Tibial nerve (tissue), 4 donors: ENCODE data around the gene ARHGAP6. TPM values are rescaled to one million over a fixed set of nuclear protein-coding genes. Genes with fewer than 3 reads are reported as not detected.

Experiments
- DNase-seq, 2 donors: peaks; one replicate each; pipeline ENCODE4 v3.0.0-alpha.2; 2019; ENCODE audit warnings: low spot score in 2 of 2
- H3K27ac ChIP-seq, 4 donors: fragments of 200-600 bp; sonication (generic) in 3 of 4; one replicate each; pipeline ENCODE4 v1.5.1; 2017 to 2019; ENCODE audit warnings: mild to moderate bottlenecking in 1 of 4
- H3K27me3 ChIP-seq, 2 donors: fragments of 200-600 bp; sonication (generic) in 1 of 2; one replicate each; pipeline versions ENCODE4 v1.5.1 to v1.6.0; 2017 to 2019
- H3K36me3 ChIP-seq, 3 donors: fragments of 200-600 bp; sonication (generic); one replicate each; pipeline ENCODE4 v1.5.1; 2018 to 2019
- H3K4me1 ChIP-seq, 4 donors: fragments of 200-600 bp; sonication (generic) in 3 of 4; one replicate each; pipeline ENCODE4 v1.5.1; 2017 to 2019
- H3K4me3 ChIP-seq, 4 donors: fragments of 200-600 bp; sonication (generic) in 3 of 4; one replicate each; pipeline ENCODE4 v1.5.1; 2017 to 2019; ENCODE audit warnings: mild to moderate bottlenecking in 1 of 4, moderate library complexity in 1 of 4
- H3K9me3 ChIP-seq, 4 donors: fragments of 200-600 bp; sonication (generic) in 3 of 4; one replicate each; pipeline ENCODE4 v1.5.1; 2017 to 2019
- EP300 ChIP-seq, 2 donors: sonication (generic); formaldehyde crosslinking; IDR thresholded peaks; one replicate each; pipeline ENCODE4 v1.6.1; 2017; ENCODE audit warnings: antibody characterized with exemption in 2 of 2, mild to moderate bottlenecking in 1 of 2
- POLR2A ChIP-seq, 2 donors: fragments of 450-650 bp; IDR thresholded peaks; one replicate each; pipeline ENCODE4 v1.6.1; 2017; ENCODE audit warnings: antibody characterized with exemption in 2 of 2, mild to moderate bottlenecking in 2 of 2, moderate library complexity in 2 of 2
- WGBS, 2 donors: methylation state at CpG; one replicate each; pipeline ENCODE4 v1.1.5; 2018; 5-methylcytosine and 5-hydroxymethylcytosine counted together
- total RNA-seq, 4 donors: library from RNA; depleted of rRNA; stranded (reverse); fragments of >200 nt; gene quantifications; one replicate each; pipeline ENCODE4 v1.1.0, GENCODE V29; 2016
- TF ChIP-seq, protein P1 (sequence below), 5 experiments: fragments of 200-600 bp in 3 of 5; fragments of 450-650 bp in 2 of 5; sonication (generic) in 3 of 5; IDR thresholded peaks; one replicate each; pipeline ENCODE4 v1.5.1; 2016 to 2019; ENCODE audit warnings: antibody characterized with exemption in 5 of 5, mild to moderate bottlenecking in 3 of 5, moderate library complexity in 2 of 5

ARHGAP6 gene
- total RNA-seq, 4 donors from 2014 or later = 16.0 to 51.9 (median 39.3) TPM

GRCh38 chrX:11138498-11139390 lies 527.0 kb downstream of the ARHGAP6 start:
- DNase-seq = no peak
- 75 to 84% methylated on average over 6 to 52 of the region's 56 CpGs for WGBS, 2 donors
- no peak overlapping the region for H3K4me3 ChIP-seq

DNA sequence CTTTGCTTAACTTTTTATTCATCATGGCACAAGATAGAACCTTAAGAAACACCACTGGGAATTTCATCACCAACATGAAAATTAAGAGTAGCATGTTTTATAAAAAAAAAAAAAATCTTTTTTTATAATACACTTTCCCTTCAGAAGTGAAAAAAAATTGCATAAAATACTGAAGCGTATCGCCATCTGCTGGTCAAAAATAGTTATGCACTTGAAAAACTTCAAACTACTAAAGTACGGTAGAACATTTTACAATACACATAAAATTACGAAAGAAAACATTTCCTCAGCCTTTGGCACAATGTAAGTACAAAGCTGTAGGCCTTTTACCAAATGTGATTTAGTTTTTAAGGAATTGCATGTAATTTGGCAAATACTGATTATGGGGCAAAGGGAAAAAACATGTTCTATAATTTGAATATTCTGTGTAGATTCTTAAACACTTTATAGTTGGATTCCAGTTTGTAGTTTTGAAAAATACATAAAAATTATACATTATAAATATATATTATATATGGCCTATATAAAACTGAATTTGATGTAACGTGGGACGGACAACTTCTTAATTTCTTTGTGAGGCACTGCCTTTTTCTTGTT lies 528.1 kb downstream of the ARHGAP6 start:
- Histone ChIP-seq H3K4me3 (no peak overlapping the region), H3K4me1 (peaks cover 0 to 8% (median 0%) of the 10 kb centered on the region in 4 donors), H3K27me3 (peaks cover 0 to 6% of the 10 kb centered on the region in 2 donors), H3K36me3 (no peaks in the 10 kb centered on the region), H3K9me3 (no peaks in the 10 kb centered on the region), H3K27ac (no peak overlapping the region)
- no peak for TF ChIP-seq EP300 (IDR thresholded peaks at IDR 0.05)
- TF ChIP-seq, protein P1, sequence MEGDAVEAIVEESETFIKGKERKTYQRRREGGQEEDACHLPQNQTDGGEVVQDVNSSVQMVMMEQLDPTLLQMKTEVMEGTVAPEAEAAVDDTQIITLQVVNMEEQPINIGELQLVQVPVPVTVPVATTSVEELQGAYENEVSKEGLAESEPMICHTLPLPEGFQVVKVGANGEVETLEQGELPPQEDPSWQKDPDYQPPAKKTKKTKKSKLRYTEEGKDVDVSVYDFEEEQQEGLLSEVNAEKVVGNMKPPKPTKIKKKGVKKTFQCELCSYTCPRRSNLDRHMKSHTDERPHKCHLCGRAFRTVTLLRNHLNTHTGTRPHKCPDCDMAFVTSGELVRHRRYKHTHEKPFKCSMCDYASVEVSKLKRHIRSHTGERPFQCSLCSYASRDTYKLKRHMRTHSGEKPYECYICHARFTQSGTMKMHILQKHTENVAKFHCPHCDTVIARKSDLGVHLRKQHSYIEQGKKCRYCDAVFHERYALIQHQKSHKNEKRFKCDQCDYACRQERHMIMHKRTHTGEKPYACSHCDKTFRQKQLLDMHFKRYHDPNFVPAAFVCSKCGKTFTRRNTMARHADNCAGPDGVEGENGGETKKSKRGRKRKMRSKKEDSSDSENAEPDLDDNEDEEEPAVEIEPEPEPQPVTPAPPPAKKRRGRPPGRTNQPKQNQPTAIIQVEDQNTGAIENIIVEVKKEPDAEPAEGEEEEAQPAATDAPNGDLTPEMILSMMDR (IDR thresholded peaks at IDR 0.05) = peak; percentile 55 to 72 (median 63)
- DNase-seq = peak in 1 of 2 donors; percentile 75
- 30 to 32% methylated on average over 6 of the region's 6 CpGs for WGBS, 2 donors

More at GRCh38 chrX:11138498-11139390, 527.0 kb downstream of the ARHGAP6 start:
- TF ChIP-seq POLR2A (IDR thresholded peaks at IDR 0.05) (no peak), EP300 (IDR thresholded peaks at IDR 0.05) (no peak)
- TF ChIP-seq, protein P1 (IDR thresholded peaks at IDR 0.05) = no peak
- no peaks in the 10 kb centered on the region for H3K9me3 ChIP-seq
- H3K4me1 ChIP-seq = peaks cover 0 to 8% (median 0%) of the 10 kb centered on the region in 4 donors
- no peak overlapping the region for H3K27ac ChIP-seq
- H3K36me3 ChIP-seq = no peaks in the 10 kb centered on the region
- H3K27me3 ChIP-seq = peaks cover 0 to 8% of the 10 kb centered on the region in 2 donors

DNA sequence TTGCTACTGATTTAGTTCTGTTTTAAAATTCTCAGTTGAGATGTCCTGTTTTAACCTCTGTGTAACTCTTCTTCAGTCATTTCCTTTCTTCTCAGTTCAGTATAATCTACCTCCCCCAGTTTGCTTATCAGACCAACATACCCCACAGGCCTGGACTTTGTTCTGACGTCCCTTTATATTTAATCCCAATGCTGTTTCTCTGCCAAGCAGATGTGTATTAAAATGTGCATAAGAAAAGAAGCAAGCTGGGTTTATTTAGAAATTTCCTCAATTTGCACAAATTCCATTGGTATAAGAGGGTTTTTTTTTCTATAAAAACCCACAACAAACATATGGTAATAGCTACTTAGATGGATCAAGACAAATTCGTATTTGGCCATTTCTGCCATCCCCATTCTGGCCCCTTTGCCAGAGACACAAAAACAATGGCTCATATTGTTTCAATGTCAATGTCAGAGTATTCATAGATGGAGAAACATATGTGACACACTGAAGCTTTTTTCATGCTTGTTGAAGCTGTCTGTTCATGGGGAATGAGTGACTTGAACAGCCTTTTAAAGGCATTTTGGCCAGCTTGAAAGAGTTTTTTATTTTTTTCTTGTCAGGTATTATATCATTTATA lies 530.0 kb downstream of the ARHGAP6 start:
- H3K4me3 ChIP-seq = no peak overlapping the region
- no peak for DNase-seq
- H3K4me1 ChIP-seq = peaks cover 0 to 8% (median 0%) of the 10 kb centered on the region in 4 donors
- no peak for TF ChIP-seq POLR2A (IDR thresholded peaks at IDR 0.05)
- no peak for TF ChIP-seq EP300 (IDR thresholded peaks at IDR 0.05)
- TF ChIP-seq, protein P1 (IDR thresholded peaks at IDR 0.05) = no peak
- no peaks in the 10 kb centered on the region for H3K27me3 ChIP-seq
- no peaks in the 10 kb centered on the region for H3K36me3 ChIP-seq
- WGBS, 2 donors = 24 to 35% methylated on average over 2 of the region's 2 CpGs
- H3K27ac ChIP-seq = peak overlapping the region in 1 of 4 donors; percentile 33
- no peaks in the 10 kb centered on the region for H3K9me3 ChIP-seq

GRCh38 chrX:11131146-11131545 lies 534.6 kb downstream of the ARHGAP6 start:
- TF ChIP-seq, protein P1 (IDR thresholded peaks at IDR 0.05) = no peak
- TF ChIP-seq POLR2A (IDR thresholded peaks at IDR 0.05) (no peak), EP300 (IDR thresholded peaks at IDR 0.05) (no peak)
- no peaks in the 10 kb centered on the region for H3K4me1 ChIP-seq

More at GRCh38 chrX:11131146-11131545, 534.6 kb downstream of the ARHGAP6 start:
- DNase-seq = no peak
- Histone ChIP-seq H3K9me3 (no peaks in the 10 kb centered on the region), H3K36me3 (no peaks in the 10 kb centered on the region), H3K27ac (no peak overlapping the region), H3K4me3 (no peak overlapping the region), H3K27me3 (no peaks in the 10 kb centered on the region)
